NK-92 treated with Interleukin-12 subunit alpha and Interleukin-12 subunit beta, amount 100 ng/mL, for 24 hours (cell line): ENCODE data around the gene NTN1.

ENCODE experiments used
- DNase-seq: peaks from one replicate; lab custom pipeline; 2025; lab: John Stamatoyannopoulos, UW

NTN1 gene

GRCh38 chr17:9037736-9038135 is 16.4 kb downstream of the NTN1 start:
- DNase-seq: no peak

DNA sequence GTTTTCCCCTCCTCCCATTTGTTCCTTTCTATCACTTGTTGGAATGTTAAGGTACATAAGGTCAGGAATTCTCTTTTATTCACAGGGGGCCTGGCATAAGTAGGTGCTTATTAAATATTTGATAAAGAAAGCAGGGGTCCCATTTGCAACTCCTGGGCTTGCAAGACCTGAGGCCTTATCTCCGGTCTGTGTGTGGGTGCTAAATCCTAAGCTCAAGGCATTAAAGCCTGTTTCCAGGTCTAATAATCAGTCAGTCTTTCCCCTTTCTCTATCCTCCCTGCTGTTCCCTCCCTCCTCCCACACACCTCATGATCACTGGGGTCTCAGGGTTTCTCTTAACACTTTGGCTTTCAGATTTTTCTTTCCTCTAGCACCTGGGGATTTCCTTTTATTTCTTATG is 17.1 kb downstream of the NTN1 start:
- no peak for DNase-seq

GRCh38 chr17:9044772-9045463 is 23.6 kb downstream of the NTN1 start:
- no peak for DNase-seq

GRCh38 chr17:9050801-9051401 is 29.6 kb downstream of the NTN1 start:
- no peak for DNase-seq

GRCh38 chr17:9051561-9051960 is 30.3 kb downstream of the NTN1 start:
- no peak for DNase-seq

- no peak for DNase-seq
Observed at GRCh38 chr17:9052921-9053320, 31.6 kb downstream of the NTN1 start.

GRCh38 chr17:9053406-9053805 is 32.1 kb downstream of the NTN1 start:
- DNase-seq: no peak

DNA sequence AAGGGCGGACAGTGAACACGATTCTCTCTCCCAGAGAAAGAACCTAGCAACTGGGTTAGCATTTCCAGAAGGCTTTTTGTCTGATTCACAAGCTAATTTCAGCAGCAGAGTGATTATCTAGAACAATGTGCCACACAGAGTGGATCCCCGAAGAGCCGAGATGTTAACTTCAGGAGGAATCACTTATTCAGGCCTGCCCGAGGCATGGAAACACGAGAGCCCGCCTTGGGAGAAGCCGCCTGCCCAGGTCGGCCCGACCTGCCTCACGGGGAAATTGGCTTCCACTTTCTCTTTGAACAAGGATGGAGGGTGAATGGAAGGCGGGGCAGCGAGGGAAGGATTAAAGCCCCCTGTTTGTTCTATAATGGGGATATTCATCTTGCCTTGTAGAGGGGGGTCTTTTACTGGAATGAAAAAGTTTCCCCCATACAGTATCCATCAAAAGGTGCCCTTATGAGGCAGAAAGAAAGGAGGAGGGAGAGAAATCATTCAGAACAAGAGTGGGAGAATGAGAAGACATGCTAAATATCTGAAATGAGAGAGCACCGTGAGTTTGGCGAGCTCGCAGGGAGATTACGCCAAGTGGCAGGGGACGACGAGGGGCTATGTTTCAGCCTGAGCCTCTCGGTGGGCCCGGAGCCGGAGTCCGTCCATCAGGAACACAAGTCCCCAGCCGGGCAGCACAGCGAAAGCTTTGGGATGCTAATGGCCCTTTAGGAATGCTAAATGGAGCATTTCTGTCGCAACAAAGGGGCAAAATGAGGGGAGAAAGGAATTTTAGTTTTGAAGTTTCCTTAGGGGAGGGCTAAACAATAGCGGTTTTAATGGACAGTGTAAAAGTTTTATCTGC is 33.0 kb downstream of the NTN1 start:
- DNase-seq: no peak

DNA sequence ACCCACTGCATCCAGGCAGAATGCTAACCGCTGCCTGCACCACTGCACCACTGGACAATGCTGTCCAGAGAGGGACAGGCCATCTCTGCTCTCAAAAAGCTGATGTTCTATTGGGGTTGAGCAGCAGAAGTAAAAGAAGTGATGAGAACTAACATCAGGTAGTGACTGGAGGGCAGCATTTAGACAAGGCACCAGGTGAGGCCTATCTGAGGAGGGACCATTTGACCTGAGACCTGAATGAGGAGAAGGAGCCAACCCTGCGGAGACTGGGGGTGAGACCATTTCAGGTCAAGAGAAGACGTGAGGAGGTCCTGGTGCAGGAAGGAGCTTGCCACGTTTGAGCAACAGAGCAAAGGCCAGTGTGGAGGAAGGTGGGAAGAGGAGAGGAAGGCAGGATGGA is 34.0 kb downstream of the NTN1 start:
- no peak for DNase-seq

DNA sequence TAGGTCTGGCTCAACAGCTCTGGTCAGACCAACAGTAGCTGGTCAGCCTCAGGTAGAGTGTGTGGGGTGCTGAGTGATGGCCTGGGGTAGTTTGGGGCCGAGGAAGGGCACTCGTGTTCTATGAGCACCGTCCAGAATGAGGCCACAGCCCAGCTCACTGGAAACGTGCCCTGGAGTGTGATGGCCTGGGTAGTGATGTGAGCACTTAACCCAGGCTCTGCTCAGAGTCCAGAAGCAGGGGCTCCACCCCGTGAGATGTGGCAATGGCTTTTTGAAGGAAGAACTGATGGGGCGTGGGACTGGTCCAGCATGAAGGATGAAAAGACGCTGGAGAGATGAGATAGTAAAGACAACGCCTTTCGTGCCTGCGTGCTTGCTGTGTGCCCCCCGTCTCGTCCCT is 35.3 kb downstream of the NTN1 start:
- no peak for DNase-seq

GRCh38 chr17:9057310-9057709 is 36.0 kb downstream of the NTN1 start:
- no peak for DNase-seq

GRCh38 chr17:9062399-9062902 is 41.1 kb downstream of the NTN1 start:
- no peak for DNase-seq

GRCh38 chr17:9064311-9064834 is 43.1 kb downstream of the NTN1 start:
- no peak for DNase-seq

GRCh38 chr17:9071016-9071415 is 49.7 kb downstream of the NTN1 start:
- DNase-seq: no peak

DNA sequence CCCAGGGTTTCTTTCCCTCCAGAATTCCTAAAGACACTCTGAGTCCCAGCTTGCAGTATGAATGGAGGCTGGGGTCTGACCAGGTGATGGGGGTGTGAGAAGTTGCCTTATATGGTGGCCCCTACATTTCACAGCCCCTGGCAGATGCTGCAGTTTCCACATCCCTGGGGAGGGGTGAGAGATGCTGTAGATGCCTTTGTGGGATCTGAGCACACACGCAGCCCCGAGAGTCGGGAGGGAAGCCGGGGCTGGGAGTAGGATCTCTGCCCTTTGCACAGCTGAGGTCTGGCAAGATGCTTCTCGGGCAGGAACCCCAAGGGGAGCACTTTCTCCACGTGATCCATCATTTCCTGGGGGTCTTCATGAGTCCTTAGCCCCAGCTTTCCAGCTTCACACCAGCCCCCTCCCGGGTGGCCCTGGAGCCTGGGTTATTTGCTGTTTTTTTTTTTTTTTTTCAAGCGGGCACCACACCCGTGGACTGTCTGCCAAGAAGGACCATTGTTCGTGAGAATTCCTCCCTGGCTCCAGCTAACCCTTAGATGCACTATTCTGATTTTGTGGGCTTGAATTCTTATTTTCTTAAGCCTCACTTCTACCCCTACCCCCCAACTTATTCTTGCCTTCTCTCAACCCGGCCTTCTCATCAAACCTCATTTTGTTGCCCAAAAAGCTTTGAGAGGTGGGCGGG is 50.6 kb downstream of the NTN1 start:
- DNase-seq: no peak

- DNase-seq: no peak
Observed at GRCh38 chr17:9072696-9073339, 51.5 kb downstream of the NTN1 start.

GRCh38 chr17:9074131-9074530 is 52.8 kb downstream of the NTN1 start:
- DNase-seq: no peak

DNA sequence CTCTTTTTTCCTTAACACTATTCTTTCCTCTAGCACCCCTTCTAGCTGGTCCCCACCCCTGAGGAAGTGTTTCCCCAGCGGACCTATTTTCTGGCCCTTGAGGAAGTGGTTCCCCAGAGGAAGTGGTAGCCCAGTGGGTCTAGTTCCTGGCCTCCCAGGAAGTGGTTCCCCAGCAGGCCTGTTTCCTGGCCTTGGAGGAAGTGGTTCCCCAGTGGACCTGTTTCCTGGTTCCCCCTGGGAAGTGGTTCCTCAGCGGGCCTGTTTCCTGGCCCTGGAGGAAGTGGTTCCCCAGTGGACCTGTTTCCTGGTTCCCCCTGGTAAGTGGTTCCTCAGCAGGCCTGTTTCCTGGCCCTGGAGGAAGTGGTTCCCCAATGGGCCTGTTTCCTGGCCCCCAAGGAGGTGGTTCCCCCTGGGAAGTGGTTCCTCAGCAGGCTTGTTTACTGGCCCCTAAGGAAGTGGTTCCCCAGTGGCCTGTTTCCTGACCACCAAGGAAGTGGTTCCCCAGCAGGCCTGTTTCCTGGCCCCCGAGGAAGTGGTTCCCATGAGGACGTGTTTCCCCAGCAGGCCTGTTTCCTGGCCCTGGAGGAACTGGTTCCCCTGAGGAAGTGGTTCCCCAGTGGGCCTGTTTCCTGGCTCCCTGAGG is 58.3 kb downstream of the NTN1 start:
- no peak for DNase-seq

- no peak for DNase-seq
Observed at GRCh38 chr17:9080296-9080914, 59.1 kb downstream of the NTN1 start.

DNA sequence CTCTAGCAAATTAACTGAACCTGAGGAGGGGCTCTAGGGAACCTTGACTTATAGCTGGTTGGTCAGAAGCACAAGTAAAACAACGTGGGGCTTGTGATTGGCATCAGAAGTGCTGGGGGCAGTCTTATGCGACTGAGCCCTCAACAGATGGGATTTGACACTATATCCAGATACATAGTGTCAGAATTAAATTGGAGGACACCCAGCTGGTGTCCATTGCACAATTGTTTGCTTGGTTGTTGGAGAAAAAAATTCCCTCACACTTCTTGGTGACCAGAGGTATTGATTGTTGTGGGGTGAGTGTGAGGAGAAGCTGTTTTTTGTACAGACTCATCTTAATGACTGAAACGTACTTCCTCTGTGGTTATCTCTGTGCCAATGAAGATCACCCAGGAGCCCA is 59.7 kb downstream of the NTN1 start:
- DNase-seq: no peak

DNA sequence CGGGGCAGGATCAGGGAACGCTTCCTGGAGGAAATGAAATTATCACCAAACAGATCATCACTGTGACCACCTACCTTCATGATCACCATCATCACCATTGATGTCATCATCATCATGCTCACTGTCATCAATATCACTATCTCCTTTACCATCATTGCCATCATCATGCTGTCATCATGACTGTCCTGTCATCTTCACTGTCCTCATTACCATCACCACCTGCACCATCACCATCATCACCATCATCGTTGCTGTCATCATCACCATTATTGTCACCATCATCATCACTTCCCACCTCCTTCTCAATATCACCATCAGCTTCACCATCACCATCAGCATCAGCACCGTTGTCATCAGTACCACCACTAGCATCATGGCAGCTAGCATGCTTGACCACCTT is 65.3 kb downstream of the NTN1 start:
- DNase-seq: no peak
